ENCODE measurements around the gene RECQL5.
"Not testable (repeated sequence)": the region's sequence is repeated elsewhere in the genome, so short reads cannot be mapped to it uniquely, and the experiment has no call there.

RECQL5 gene

GRCh38 chr17:75616521-75617122, 50.3 kb downstream of the RECQL5 start:
- no peak for DNase-seq (ENCODE audit: low spot score)

DNA sequence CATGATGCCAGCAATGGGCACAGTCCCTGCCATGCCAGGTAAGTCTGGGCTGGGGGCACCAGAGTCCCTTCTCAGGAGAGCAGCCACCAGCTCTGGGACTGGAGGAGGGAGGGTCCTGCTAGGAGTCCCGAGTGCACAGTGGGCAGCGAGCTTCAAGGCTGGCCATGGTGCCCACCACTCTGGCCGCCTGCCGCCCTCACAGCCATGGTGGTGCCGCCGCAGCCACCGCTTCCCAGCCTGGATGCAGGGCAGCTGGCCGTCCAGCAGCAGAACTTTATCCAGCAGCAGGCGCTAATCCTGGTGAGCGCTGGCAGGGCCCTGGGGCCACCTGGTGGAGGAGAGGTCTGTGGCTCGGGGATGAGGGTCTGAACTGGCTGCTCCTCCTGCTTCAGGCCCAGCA, 51.7 kb downstream of the RECQL5 start:
- no peak for DNase-seq (ENCODE audit: low spot score)

GRCh38 chr17:75614556-75615270, 52.2 kb downstream of the RECQL5 start:
- no peak for DNase-seq (ENCODE audit: low spot score)

DNA sequence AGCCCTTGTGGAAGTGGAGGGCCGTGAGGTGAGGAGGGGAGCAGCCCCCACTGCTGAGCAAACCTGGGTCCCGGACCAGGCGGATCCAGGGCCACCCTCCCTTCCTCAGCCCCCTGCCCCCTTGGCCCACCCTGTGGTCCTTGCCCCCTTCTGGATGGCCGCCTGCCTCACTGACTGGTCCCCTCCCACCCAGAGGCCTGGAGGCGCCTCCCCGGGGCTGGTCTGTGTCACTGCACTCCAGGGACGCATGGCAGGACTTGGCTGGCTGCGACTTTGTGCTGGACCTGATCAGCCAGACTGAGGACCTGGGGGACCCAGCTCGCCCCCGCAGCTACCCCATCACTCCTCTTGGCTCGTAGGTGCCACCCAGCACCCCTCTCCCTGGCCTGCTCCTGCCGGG, 52.9 kb downstream of the RECQL5 start:
- DNase-seq (ENCODE audit: low spot score) = peak; percentile 41

- DNase-seq (ENCODE audit: low spot score) = no peak
Measured at GRCh38 chr17:75612906-75613626, 53.9 kb downstream of the RECQL5 start.

DNA sequence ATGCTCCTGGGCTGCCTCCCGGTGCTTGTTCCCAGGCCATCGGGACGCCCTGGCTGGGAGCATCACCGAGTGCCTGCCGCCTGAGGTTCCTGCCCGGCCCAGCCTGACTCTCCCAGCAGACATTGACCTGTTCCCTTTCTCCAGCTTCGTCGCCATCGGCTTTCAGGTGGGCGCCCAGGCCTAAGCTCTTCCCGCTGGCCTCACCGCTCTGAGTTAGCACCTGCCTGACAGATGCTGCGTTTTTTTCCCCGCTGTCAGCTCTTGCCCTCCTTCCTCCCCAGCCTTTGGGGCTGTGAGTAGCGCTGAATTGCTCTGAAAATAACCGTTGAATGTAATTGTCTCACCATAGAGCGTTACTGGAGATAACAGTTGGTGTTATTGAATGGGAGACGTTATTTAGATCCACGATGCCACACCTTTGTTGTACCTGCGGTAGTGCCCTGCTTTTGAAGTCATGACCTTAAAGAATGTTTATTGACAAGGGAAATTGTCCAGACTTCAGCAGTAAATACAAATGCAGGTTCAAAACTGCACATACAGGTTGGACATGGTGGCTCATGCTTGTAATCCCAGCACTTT, 55.0 kb downstream of the RECQL5 start:
- no peak for DNase-seq (ENCODE audit: low spot score)

DNA sequence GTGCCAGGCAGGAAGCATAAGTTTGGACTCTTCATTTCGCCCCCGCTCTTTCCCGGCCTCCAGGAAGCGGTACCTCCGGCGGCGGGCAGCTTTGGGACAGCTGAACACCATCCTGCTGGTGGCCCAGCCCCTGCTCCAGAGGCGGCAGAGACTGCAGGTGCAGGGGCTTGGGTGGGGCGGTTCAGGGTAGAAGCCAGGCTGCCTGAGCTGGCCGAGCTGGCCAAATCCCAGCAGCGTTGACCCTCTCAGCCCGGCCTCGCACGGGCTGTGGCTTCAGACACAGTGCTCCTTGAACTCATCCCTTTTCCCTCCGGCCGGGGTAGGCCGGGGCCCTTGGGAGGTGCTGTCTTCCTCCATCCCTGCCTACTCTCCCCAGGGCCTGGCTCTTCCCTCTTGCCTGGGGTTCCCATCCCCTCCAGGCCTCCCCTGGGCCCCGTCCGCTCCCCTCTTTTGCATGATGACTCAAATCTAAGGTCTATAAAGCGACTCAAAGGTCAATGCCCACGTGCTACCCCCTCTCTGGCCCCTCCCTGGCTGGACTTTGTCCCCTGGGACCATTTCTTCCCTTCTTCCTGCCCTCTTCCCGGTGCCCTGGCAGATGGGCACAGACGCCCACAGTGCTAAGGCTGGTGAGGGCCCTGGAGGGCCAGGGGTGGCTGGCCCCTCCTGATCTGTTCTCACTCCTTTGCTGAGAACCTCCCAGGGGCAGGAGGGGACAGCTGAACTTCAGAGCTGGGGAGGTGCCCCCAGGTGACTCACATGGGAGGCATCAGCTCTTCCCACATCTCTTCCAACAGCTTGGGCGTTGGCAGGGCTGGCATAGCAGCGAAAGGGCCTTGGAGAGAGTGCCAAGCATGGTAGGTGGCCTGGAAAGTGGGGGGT, 56.6 kb downstream of the RECQL5 start:
- DNase-seq (ENCODE audit: low spot score) = no peak

GRCh38 chr17:75607086-75607485, 59.9 kb downstream of the RECQL5 start:
- DNase-seq (ENCODE audit: low spot score) = no peak

DNA sequence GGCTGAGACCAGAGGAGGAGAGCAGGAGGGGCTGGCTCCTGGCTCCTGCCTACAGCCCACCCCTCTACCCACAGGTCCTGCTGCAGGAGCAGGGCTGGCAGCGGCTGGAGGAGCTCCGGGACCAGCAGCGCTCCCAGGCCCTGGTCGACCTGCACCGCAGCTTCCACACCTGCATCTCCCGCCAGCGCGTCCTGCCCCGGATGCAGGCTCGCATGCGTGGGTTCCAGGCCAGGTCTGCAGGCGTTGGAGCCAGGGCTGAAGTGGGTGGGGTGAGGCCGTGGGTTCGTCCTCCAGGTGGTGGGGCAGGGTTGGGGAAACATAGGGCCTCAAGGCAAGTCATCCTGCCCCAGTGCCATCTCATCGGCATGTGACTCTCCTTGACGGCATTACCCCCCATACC, 61.2 kb downstream of the RECQL5 start:
- no peak for DNase-seq (ENCODE audit: low spot score)

- peak; percentile 80 for DNase-seq (ENCODE audit: low spot score)
Measured at GRCh38 chr17:75604034-75604695, 62.8 kb downstream of the RECQL5 start.

DNA sequence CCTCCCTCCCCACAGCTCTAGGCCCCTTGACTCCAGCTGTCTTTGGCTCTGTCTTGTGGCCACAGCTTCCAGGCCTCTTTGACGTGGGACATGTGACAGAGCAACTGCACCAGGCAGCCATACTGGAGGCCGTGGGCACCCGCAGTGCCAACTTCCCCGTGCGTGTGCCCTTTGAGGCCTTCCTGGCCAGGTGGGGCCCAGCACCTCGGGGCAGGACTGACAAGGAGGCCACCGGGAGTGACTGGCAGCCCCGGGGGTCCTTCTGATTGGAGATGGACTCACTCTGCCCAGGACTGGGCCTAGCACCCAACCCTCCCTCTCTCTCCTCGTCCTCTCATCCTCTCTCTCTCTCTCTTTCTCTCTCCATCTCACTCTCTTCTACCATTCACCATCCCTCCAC, 63.8 kb downstream of the RECQL5 start:
- DNase-seq (ENCODE audit: low spot score) = no peak

- DNase-seq (ENCODE audit: low spot score) = peak; percentile 69
Measured at GRCh38 chr17:75602644-75603043, 64.3 kb downstream of the RECQL5 start.

DNA sequence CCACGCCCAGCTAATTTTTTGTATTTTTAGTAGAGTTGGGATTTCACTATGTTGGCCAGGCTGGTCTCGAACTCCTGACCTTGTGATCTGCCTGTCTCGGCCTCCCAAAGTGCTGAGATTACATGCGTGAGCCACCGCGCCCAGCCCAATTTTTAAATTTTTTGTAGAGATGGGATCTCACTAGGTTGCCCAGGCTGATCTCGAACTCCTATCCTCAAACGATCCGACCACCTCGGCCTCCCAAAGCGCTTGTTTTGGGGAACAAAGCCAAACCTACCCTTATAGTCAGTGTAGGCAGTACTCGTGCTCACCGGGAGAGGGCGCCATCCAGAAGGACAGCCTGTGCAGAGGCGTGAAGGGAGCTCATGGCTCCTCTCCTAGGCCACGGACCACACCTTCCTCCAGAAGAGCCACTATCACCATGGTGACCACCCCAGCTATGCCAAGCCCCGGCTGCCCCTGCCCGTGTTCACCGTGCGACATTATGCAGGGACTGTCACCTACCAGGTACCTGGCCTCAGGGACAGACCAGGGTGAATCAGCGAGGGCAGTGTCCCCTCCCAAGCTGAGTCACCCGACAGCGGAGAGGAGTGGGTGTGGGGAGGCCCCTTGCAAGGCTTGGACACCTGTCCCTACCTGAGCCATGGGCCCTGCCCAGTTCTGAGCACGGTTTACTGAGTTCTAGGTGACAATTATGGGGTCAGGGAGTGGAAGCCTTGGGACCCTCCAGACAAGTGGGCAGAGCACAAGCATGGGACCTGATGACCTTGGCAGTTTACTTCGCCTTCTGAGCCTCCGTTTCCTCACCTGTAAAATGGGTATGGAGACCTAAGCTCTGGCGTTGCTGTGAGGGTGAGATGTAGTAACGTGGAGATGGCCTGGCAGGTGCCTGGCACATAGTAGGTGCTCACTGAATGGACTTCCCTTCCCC, 65.6 kb downstream of the RECQL5 start:
- DNase-seq (ENCODE audit: low spot score) = peak; percentile 72

GRCh38 chr17:75596320-75597087, 70.5 kb downstream of the RECQL5 start:
- no peak for DNase-seq (ENCODE audit: low spot score)

DNA sequence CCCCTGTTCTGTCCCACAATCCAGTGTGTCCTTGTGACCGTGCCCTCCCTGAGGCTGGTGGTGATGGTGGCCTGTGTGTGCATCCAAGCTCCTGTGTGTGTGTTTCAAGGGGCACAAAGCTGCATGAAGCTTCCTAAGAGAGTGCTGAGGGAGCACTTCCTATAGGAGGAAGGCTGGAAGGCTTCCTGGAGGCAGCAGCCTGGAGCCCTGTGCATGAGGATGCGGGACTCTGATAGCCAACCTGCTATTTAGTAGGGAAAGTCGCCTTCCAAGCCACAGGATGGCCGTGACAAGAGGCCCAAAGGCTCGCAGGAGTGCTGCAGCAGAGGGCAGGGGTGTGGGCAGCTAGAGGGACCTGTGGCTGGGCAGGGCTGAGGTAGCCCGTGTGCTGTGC, 71.0 kb downstream of the RECQL5 start:
- no peak for DNase-seq (ENCODE audit: low spot score)

GRCh38 chr17:75595284-75595919, 71.6 kb downstream of the RECQL5 start:
- DNase-seq (ENCODE audit: low spot score) = no peak

DNA sequence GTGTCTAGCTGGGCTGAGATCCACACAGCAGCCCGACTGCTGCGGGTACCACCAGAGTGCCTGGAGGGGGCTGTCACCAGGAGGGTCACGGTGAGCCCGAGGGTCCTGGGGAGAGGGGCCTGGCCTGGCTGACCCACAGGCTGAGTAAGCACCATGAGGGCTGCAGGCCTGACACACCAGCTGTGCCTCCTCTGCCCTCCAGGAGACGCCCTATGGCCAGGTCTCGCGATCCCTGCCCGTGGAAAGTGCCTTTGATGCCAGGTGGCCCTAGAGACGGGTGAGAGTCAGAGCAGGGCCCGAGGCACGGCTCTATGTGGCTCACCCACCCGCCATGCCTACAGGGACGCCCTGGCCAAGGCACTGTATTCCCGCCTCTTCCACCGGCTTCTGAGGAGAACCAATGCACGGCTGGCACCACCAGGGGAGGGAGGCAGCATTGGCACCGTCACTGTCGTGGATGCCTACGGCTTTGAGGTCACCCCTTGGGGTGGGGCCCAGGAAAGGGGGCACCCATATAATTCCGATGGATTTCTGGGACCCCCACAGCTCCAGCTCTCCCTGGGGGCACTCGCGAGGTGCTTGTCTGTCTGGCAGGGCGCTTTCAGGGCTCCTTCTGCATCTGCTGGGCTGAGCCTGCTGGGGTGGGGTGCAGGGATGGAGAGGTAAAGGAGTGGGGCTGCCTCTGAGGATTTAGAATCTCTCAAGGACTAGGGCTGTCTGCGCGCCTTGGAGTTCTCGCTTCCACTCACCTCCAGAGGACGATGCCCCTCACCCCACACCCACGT, 72.3 kb downstream of the RECQL5 start:
- DNase-seq (ENCODE audit: low spot score) = no peak

- DNase-seq (ENCODE audit: low spot score) = not testable (repeated sequence)
Measured at GRCh38 chr17:75593430-75593829, 73.5 kb downstream of the RECQL5 start.
